IMR-90 (cell line): ENCODE results near the gene UGT8. TPM values are rescaled to one million over a fixed set of nuclear protein-coding genes. Genes with fewer than 3 reads are reported as not detected.

Source experiments
- ATAC-seq: fragments of 200-7000 bp; cut with Tn5 transposase; 2 replicates; pipeline ENCODE4 v1.9.1; 2020; ENCODE audit warnings: low read depth, mild to moderate bottlenecking, moderate library complexity
- BruUV-seq: library from RNA; stranded (reverse); fragments of 400-500 nt; replicated peaks from 2 replicates; lab custom pipeline; 2021; lab: Mats Ljungman, UMichigan
- CTCF ChIA-PET: fragments of 300-600 bp; formaldehyde crosslinking; extraction: SDS; loops from one replicate; lab custom pipeline; 2021; ENCODE audit warnings: antibody characterized with exemption; lab: Yijun Ruan, JAX
- POLR2A ChIA-PET: fragments of 300-600 bp; sonication (Branson Sonifier 250); formaldehyde crosslinking; loops from one replicate; lab custom pipeline; 2022; ENCODE audit warnings: antibody characterized with exemption; ENCODE audit not compliant: unreplicated experiment; lab: Charles Lee
- DNase-seq: peaks from one replicate; pipeline ENCODE4 v3.0.0; 2013
- H2AFZ ChIP-seq: replicated peaks from 2 replicates; pipeline ENCODE3; 2013; ENCODE audit warnings: low read length, mild to moderate bottlenecking; ENCODE audit not compliant: poor library complexity
- H2AK5ac ChIP-seq: 2 replicates; pipeline ENCODE4 v1.6.1; 2013; ENCODE audit warnings: low read depth, low read length, inconsistent platforms
- H2AK9ac ChIP-seq: replicated peaks from 2 replicates; pipeline ENCODE3; 2013; ENCODE audit warnings: mild to moderate bottlenecking, low read depth, low read length, moderate library complexity; ENCODE audit not compliant: poor library complexity
- H2BK120ac ChIP-seq: 2 replicates; pipeline ENCODE4 v1.6.1; 2013; ENCODE audit warnings: low read depth, low read length, inconsistent platforms
- H2BK15ac ChIP-seq: 3 replicates; pipeline ENCODE4 v1.6.1; 2013; ENCODE audit warnings: low read depth, low read length, inconsistent platforms
- H2BK20ac ChIP-seq: 2 replicates; pipeline ENCODE4 v1.6.1; 2013; ENCODE audit warnings: low read depth, mild to moderate bottlenecking, inconsistent platforms, low read length, moderate library complexity
- H2BK5ac ChIP-seq: 2 replicates; pipeline ENCODE4 v1.6.1; 2013; ENCODE audit warnings: mild to moderate bottlenecking, low read depth, low read length, inconsistent platforms; ENCODE audit not compliant: poor library complexity, severe bottlenecking
- H3K14ac ChIP-seq: replicated peaks from 2 replicates; pipeline ENCODE4 v1.6.1; 2013; ENCODE audit warnings: low read depth, low read length, inconsistent platforms
- H3K18ac ChIP-seq: 2 replicates; pipeline ENCODE4 v1.6.1; 2013; ENCODE audit warnings: low read depth, low read length, control low read depth
- H3K23ac ChIP-seq: 2 replicates; pipeline ENCODE4 v1.6.1; 2013; ENCODE audit warnings: low read depth, low read length, inconsistent platforms
- H3K27ac ChIP-seq: 2 replicates; pipeline ENCODE4 v1.5.1; 2013; ENCODE audit warnings: mild to moderate bottlenecking, control low read depth, low read length; ENCODE audit not compliant: insufficient read depth
- H3K27me3 ChIP-seq: 2 replicates; pipeline ENCODE4 v1.6.1; 2013; ENCODE audit warnings: low read length; ENCODE audit not compliant: control insufficient read depth, insufficient read depth
- H3K36me3 ChIP-seq: 2 replicates; pipeline ENCODE4 v1.6.1; 2013; ENCODE audit warnings: low read length, mixed read lengths; ENCODE audit not compliant: control insufficient read depth, insufficient read depth
- H3K4ac ChIP-seq: 2 replicates; pipeline ENCODE4 v1.6.1; 2013; ENCODE audit warnings: low read depth, low read length, inconsistent platforms
- H3K4me1 ChIP-seq: 2 replicates; pipeline ENCODE4 v1.6.1; 2013; ENCODE audit warnings: low read length, mixed read lengths; ENCODE audit not compliant: control insufficient read depth, insufficient read depth
- H3K4me2 ChIP-seq: 2 replicates; pipeline ENCODE4 v1.6.1; 2013; ENCODE audit warnings: low read depth, mild to moderate bottlenecking, control low read depth, low read length, moderate library complexity
- H3K4me3 ChIP-seq: 2 replicates; pipeline ENCODE4 v1.5.1; 2013; ENCODE audit warnings: low read depth, mild to moderate bottlenecking, control low read depth, low read length, moderate library complexity; ENCODE audit not compliant: insufficient read depth
- H3K56ac ChIP-seq: 2 replicates; pipeline ENCODE4 v1.6.1; 2013; ENCODE audit warnings: low read length, inconsistent platforms; ENCODE audit not compliant: insufficient read depth; ENCODE audit errors: extremely low read depth
- H3K79me1 ChIP-seq, 2 experiments: 2 replicates each; pipeline ENCODE4 v1.6.1; 2013; ENCODE audit warnings: low read length in 2 of 2, inconsistent platforms in 1 of 2, low read depth in 1 of 2
- H3K9ac ChIP-seq: 2 replicates; pipeline ENCODE4 v1.6.1; 2013; ENCODE audit warnings: low read depth, low read length, control low read depth
- H3K9me1 ChIP-seq: 2 replicates; pipeline ENCODE4 v1.6.1; 2013; ENCODE audit warnings: low read length, inconsistent platforms; ENCODE audit not compliant: insufficient read depth
- H3K9me3 ChIP-seq: 2 replicates; pipeline ENCODE4 v1.6.1; 2013; ENCODE audit warnings: low read length; ENCODE audit not compliant: control insufficient read depth, insufficient read depth
- H4K20me1 ChIP-seq: 2 replicates; pipeline ENCODE4 v1.6.1; 2013; ENCODE audit warnings: low read length, inconsistent platforms; ENCODE audit not compliant: insufficient read depth
- H4K5ac ChIP-seq: 2 replicates; pipeline ENCODE4 v1.6.1; 2013; ENCODE audit warnings: mild to moderate bottlenecking, low read depth, low read length, control low read depth
- H4K8ac ChIP-seq, 2 experiments: 2 replicates each; pipeline ENCODE4 v1.6.1; 2013; ENCODE audit warnings: low read depth in 2 of 2, low read length in 2 of 2, control low read depth in 1 of 2, inconsistent platforms in 1 of 2
- H4K91ac ChIP-seq: 2 replicates; pipeline ENCODE4 v1.6.1; 2013; ENCODE audit warnings: low read depth, low read length, inconsistent platforms; ENCODE audit not compliant: insufficient read depth
- MXI1 ChIP-seq: IDR thresholded peaks from 2 replicates; pipeline ENCODE4 v1.6.1; 2012; ENCODE audit warnings: low read depth, mild to moderate bottlenecking, low read length, moderate library complexity, borderline replicate concordance
- WGBS, 2 experiments: methylation state at CpG; one replicate each; pipeline versions ENCODE4 v1.1.5 to v1.1.7; 2013; ENCODE audit warnings: missing lambda C conversion rate in 2 of 2; ENCODE audit not compliant: insufficient read length in 1 of 2; ENCODE audit errors: extremely low coverage in 2 of 2; 5-methylcytosine and 5-hydroxymethylcytosine counted together
- dilution Hi-C: fragments of 300-500 bp; cut with HindIII; formaldehyde crosslinking; loops from one replicate; pipeline ENCODE4 v1.14.3; 2018; ENCODE audit warnings: low sequenced_read_pairs; ENCODE audit not compliant: unreplicated experiment
- in situ Hi-C: fragments of 300-500 bp; cut with MboI; formaldehyde crosslinking; loops from 3 replicates; pipeline ENCODE4 v1.14.3; 2019; ENCODE audit warnings: low sequenced_read_pairs, inconsistent platforms, mixed read lengths
- intact Hi-C: fragments of 100-400 bp; cut with micrococcal nuclease; formaldehyde crosslinking; loops from 2 replicates; pipeline ENCODE4 v1.10.0; 2022
- polyA plus RNA-seq, 3 experiments: library from polyadenylated mRNA; depleted of rRNA; stranded (reverse); fragments of >200 nt; gene quantifications; 2 replicates each; pipeline ENCODE4 v1.2.3, GENCODE V29; 2012; ENCODE audit warnings: low replicate concordance in 1 of 3
- total RNA-seq: library from RNA; depleted of rRNA; stranded (reverse); fragments of >200 nt; gene quantifications from 2 replicates; pipeline ENCODE4 v1.2.3, GENCODE V29; 2012

The UGT8 gene
- total and polyA plus RNA-seq, 2 of the 4 experiments (the other 2 are of a cell fraction): not detected

DNA sequence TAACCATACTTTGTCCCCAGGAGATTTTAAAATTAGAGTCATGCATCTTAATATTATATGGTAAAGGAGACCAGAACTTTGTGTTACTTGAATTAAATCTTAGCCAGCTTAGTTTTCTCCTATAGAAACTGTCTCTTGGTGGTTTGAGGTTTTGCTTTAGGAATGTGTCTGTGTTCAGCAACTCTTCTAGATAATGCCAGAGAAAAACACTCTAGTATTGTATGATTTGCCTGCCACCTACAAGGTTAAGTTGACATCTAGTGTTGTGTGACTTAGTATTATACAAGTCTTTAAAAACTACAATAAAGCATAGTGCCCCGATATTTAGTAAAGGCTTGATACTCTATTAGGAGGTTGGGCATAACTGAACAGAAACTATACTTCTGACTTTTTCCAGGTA is 2.1 kb downstream of the UGT8 start:
- H2AK9ac ChIP-seq: no peak overlapping the region
- ATAC-seq (no peak), DNase-seq (no peak)
- H3K9me3 ChIP-seq: no peaks in the 10 kb centered on the region
- no peak overlapping the region for H3K9ac ChIP-seq
- no peak overlapping the region for H4K5ac ChIP-seq
- no peaks in the 10 kb centered on the region for H3K79me1 ChIP-seq
- no peak overlapping the region for H3K4me2 ChIP-seq
- no peaks in the 10 kb centered on the region for H4K20me1 ChIP-seq
- no peak overlapping the region for H3K23ac ChIP-seq
- dilution Hi-C loops: no loop called here
- ChIA-PET POLR2A (no interaction called here), CTCF (no interaction called here)
- H4K91ac ChIP-seq: no peak overlapping the region
- peaks cover 1% of the 10 kb centered on the region; the same call in 1 of the 2 replicates for H3K4me1 ChIP-seq
- no peak overlapping the region for H3K14ac ChIP-seq
- H2BK120ac ChIP-seq: no peak overlapping the region
- no TSS peak for BruUV-seq
- H3K4ac ChIP-seq: no peak overlapping the region
- no peak overlapping the region for H3K56ac ChIP-seq
- H2BK15ac ChIP-seq: no peak overlapping the region
- H3K36me3 ChIP-seq: no peaks in the 10 kb centered on the region
- in situ Hi-C loops: no loop called here
- no peak overlapping the region for H2AK5ac ChIP-seq
- peaks cover 22% of the 10 kb centered on the region for H3K27me3 ChIP-seq
- H3K18ac ChIP-seq: no peak overlapping the region
- intact Hi-C loops: no loop called here
- H2AFZ ChIP-seq: no peak overlapping the region
- H3K4me3 ChIP-seq: no peak overlapping the region
- no peak overlapping the region for H4K8ac ChIP-seq
- WGBS, 2 experiments: no CpG with 5 or more reads among the region's 1 CpG
- H3K9me1 ChIP-seq: no peaks in the 10 kb centered on the region
- H2BK20ac ChIP-seq: no peak overlapping the region
- H2BK5ac ChIP-seq: no peak overlapping the region
- no peak for TF ChIP-seq MXI1
- no peak overlapping the region for H3K27ac ChIP-seq
